Liver (tissue), 9 donors: ENCODE measurements around the gene ZFYVE9. TPM values are rescaled to one million over a fixed set of nuclear protein-coding genes. Genes with fewer than 3 reads are reported as not detected.
"Not testable (repeated sequence)": the region's sequence is repeated elsewhere in the genome, so short reads cannot be mapped to it uniquely, and the experiment has no call there.

Experiments used
- DNase-seq: peaks from one replicate; pipeline ENCODE4 v3.0.0-alpha.2; 2017; ENCODE audit warnings: low spot score
- H3K27ac ChIP-seq, 2 donors: one replicate each; pipeline ENCODE4 v1.7.0; 2013; ENCODE audit warnings: inconsistent platforms in 2 of 2, low read length in 2 of 2, control low read depth in 1 of 2, low read depth in 1 of 2, mild to moderate bottlenecking in 1 of 2
- H3K27me3 ChIP-seq, 4 donors: one replicate each; pipeline versions ENCODE4 v1.6.1 to v1.7.0; 2013; ENCODE audit warnings: low read length in 3 of 4, inconsistent platforms in 1 of 4, mild to moderate bottlenecking in 1 of 4, moderate library complexity in 1 of 4; ENCODE audit not compliant: control insufficient read depth in 4 of 4, insufficient read depth in 4 of 4
- H3K36me3 ChIP-seq, 4 donors: one replicate each; pipeline versions ENCODE4 v1.6.1 to v1.7.0; 2013; ENCODE audit warnings: low read length in 3 of 4, mild to moderate bottlenecking in 3 of 4, low read depth in 1 of 4, moderate library complexity in 1 of 4; ENCODE audit not compliant: control insufficient read depth in 4 of 4, insufficient read depth in 3 of 4
- H3K4me1 ChIP-seq, 4 donors: one replicate each; pipeline versions ENCODE4 v1.6.1 to v1.7.0; 2013; ENCODE audit warnings: low read length in 3 of 4, mild to moderate bottlenecking in 3 of 4, moderate library complexity in 1 of 4; ENCODE audit not compliant: control insufficient read depth in 4 of 4, insufficient read depth in 4 of 4
- H3K4me3 ChIP-seq, 3 donors: one replicate each; pipeline versions ENCODE4 v1.6.1 to v1.7.0; 2013; ENCODE audit warnings: low read length in 3 of 3, control low read depth in 1 of 3, low read depth in 1 of 3, mild to moderate bottlenecking in 1 of 3
- H3K9ac ChIP-seq, 2 donors: one replicate each; pipeline ENCODE4 v1.7.0; 2013; ENCODE audit warnings: low read length in 2 of 2, mild to moderate bottlenecking in 2 of 2, moderate library complexity in 2 of 2, control low read depth in 1 of 2, low read depth in 1 of 2
- H3K9me3 ChIP-seq, 4 donors: one replicate each; pipeline versions ENCODE4 v1.6.1 to v1.7.0; 2013; ENCODE audit warnings: low read length in 3 of 4; ENCODE audit not compliant: control insufficient read depth in 4 of 4
- FOXA2 ChIP-seq: IDR thresholded peaks from 2 replicates; pipeline ENCODE4 v1.6.1; 2016; ENCODE audit warnings: antibody characterized with exemption
- HNF4A ChIP-seq, 2 donors: conservative IDR thresholded peaks; 2 replicates each; pipeline ENCODE4 v1.6.1; 2016; ENCODE audit warnings: antibody characterized with exemption in 2 of 2, mild to moderate bottlenecking in 2 of 2
- HNF4G ChIP-seq: IDR thresholded peaks from 2 replicates; pipeline ENCODE4 v1.6.1; 2016; ENCODE audit warnings: antibody characterized with exemption
- JUND ChIP-seq, 2 donors: IDR thresholded peaks; 2 replicates each; pipeline ENCODE4 v1.6.1; 2016; ENCODE audit warnings: antibody characterized with exemption in 2 of 2
- RAD21 ChIP-seq, 2 donors: IDR thresholded peaks; 2 replicates each; pipeline ENCODE4 v1.6.1; 2016; ENCODE audit warnings: antibody characterized with exemption in 2 of 2, mild to moderate bottlenecking in 2 of 2
- SP1 ChIP-seq: IDR thresholded peaks from 2 replicates; pipeline ENCODE4 v1.6.1; 2018; ENCODE audit warnings: antibody characterized with exemption, mild to moderate bottlenecking
- ZBTB33 ChIP-seq: IDR thresholded peaks from 2 replicates; pipeline ENCODE4 v1.6.1; 2016; ENCODE audit warnings: antibody characterized with exemption
- WGBS: extraction: QIAGEN DNeasy Blood & Tissue Kit; methylation state at CpG from one replicate; pipeline ENCODE4 v1.1.7; 2013; 5-methylcytosine and 5-hydroxymethylcytosine counted together
- polyA plus RNA-seq, 2 donors: library from polyadenylated mRNA; stranded (reverse) in 1 of 2; unstranded in 1 of 2; fragments of 200-250 nt in 1 of 2; fragments of >200 nt in 1 of 2; fragmentation: Nextera tagmentation in 1 of 2; extraction: Ambion mirVana in 1 of 2; gene quantifications; one replicate each; pipeline versions ENCODE4 v1.2.1 to v1.2.3, GENCODE V29; 2013 to 2015
- total RNA-seq, 2 donors: library from RNA; depleted of rRNA; stranded (reverse); fragments of >200 nt; gene quantifications; one replicate each; pipeline ENCODE4 v1.2.3, GENCODE V29; 2014
- TF ChIP-seq, protein P1 (sequence below): IDR thresholded peaks from 2 replicates; pipeline ENCODE4 v1.6.1; 2016; ENCODE audit warnings: antibody characterized with exemption, mild to moderate bottlenecking
- TF ChIP-seq, protein P2 (sequence below): IDR thresholded peaks from 2 replicates; pipeline ENCODE4 v1.6.1; 2016; ENCODE audit warnings: antibody characterized with exemption
- donor health status: healthy.
- donor health status: healthy.
- donor health status: healthy.
- donor health status: healthy.
- donor health status: healthy.

The ZFYVE9 gene
- total and polyA plus RNA-seq, 4 donors, result 3.8 to 20.9 (median 7.7) TPM

DNA sequence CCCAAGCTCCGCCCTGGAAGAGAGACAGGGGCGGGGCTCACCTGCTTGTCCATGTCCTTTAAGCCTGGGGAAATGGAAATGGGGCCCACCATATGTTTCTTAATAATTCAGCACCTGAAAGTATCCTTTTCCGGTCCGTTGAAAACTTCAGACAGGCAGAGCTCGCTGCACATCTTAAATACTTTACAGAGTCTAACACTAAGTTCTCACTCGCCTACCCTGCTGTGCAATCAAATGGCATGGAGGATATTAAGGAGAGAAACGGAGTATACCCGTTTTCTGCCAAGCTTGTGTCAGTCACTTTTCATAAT lies 224.6 kb downstream of the ZFYVE9 start:
- TF ChIP-seq JUND (IDR thresholded peaks at IDR 0.05) (no peak), ZBTB33 (no peak), HNF4A (conservative IDR thresholded peaks at IDR 0.05) (peak in 1 of 2 donors; percentile 13), SP1 (no peak)
- 33% methylated on average over 8 of the region's 8 CpGs for WGBS
- peaks cover 0 to 13% (median 9%) of the 10 kb centered on the region in 4 donors for H3K36me3 ChIP-seq
- no peaks in the 10 kb centered on the region for H3K9me3 ChIP-seq
- H3K9ac ChIP-seq, result no peak overlapping the region
- no peak for DNase-seq
- peak overlapping the region; percentile 72 to 90 for H3K27ac ChIP-seq
- H3K27me3 ChIP-seq, result no peaks in the 10 kb centered on the region
- peak overlapping the region; percentile 46 to 90 (median 59) for H3K4me3 ChIP-seq
- peaks cover 4 to 24% (median 17%) of the 10 kb centered on the region in 4 donors for H3K4me1 ChIP-seq

DNA sequence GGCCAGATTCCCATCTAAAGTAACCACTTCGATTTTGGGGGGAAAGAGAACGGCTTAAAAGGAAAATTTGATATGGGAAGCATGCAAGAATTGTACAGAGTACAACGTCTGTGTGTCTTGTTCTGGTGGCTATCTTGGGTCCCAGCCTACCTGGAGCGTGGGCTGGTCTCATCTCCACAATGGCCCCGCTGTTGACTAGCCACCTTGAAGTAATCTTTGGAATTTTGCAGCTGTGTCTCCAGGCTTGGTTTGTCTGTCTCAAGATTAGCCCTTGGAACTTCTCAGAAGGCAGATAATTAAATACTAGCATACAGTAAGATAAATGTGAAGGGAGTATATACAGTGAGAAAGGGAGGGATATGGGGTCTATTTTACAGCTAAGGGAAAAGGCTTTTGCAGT lies 225.4 kb downstream of the ZFYVE9 start:
- WGBS, result 95% methylated on average over 5 of the region's 5 CpGs
- Histone ChIP-seq H3K4me3 (no peak overlapping the region), H3K9me3 (no peaks in the 10 kb centered on the region), H3K27me3 (no peaks in the 10 kb centered on the region), H3K4me1 (peaks cover 4 to 24% (median 17%) of the 10 kb centered on the region in 4 donors), H3K36me3 (peaks cover 0 to 5% (median 2%) of the 10 kb centered on the region in 4 donors), H3K27ac (no peak overlapping the region), H3K9ac (no peak overlapping the region)
- TF ChIP-seq, protein P1, sequence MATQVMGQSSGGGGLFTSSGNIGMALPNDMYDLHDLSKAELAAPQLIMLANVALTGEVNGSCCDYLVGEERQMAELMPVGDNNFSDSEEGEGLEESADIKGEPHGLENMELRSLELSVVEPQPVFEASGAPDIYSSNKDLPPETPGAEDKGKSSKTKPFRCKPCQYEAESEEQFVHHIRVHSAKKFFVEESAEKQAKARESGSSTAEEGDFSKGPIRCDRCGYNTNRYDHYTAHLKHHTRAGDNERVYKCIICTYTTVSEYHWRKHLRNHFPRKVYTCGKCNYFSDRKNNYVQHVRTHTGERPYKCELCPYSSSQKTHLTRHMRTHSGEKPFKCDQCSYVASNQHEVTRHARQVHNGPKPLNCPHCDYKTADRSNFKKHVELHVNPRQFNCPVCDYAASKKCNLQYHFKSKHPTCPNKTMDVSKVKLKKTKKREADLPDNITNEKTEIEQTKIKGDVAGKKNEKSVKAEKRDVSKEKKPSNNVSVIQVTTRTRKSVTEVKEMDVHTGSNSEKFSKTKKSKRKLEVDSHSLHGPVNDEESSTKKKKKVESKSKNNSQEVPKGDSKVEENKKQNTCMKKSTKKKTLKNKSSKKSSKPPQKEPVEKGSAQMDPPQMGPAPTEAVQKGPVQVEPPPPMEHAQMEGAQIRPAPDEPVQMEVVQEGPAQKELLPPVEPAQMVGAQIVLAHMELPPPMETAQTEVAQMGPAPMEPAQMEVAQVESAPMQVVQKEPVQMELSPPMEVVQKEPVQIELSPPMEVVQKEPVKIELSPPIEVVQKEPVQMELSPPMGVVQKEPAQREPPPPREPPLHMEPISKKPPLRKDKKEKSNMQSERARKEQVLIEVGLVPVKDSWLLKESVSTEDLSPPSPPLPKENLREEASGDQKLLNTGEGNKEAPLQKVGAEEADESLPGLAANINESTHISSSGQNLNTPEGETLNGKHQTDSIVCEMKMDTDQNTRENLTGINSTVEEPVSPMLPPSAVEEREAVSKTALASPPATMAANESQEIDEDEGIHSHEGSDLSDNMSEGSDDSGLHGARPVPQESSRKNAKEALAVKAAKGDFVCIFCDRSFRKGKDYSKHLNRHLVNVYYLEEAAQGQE, result no peak
- TF ChIP-seq JUND (IDR thresholded peaks at IDR 0.05) (no peak), HNF4A (conservative IDR thresholded peaks at IDR 0.05) (no peak), FOXA2 (no peak)
- DNase-seq, result no peak

DNA sequence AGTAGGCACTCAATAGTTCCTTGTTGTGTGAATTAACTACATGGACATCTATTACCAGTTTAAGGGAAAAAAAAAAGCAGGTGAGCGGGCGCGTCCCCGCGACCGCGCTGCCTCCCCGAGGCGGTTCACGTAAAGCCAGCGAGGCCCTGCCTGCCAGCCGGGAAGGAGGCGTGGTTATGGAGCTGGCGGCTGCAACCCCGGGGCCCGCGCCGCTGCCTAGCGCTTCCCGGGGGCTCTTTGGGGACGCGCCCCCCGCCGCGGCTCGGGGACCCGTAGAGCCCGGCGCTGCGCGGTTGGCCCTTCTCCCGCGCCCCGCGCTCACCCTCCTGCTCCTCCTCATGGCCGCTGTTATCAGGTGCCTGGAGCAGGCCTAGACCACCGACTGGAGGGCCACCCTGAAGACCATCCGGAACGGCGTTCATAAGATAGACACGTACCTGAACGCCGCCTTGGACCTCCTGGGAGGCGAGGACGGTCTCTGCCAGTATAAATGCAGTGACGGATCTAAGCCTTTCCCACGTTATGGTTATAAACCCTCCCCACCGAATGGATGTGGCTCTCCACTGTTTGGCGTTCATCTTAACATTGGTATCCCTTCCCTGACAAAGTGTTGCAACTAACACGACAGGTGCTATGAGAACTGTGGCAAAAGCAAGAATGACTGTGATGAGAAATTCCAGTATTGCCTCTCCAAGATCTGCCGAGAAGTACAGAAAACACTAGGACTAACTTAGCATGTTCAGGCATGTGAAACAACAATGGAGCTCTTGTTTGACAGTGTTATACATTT lies 226.7 kb downstream of the ZFYVE9 start:
- Histone ChIP-seq H3K27me3 (no peaks in the 10 kb centered on the region), H3K27ac (no peak overlapping the region)

GRCh38 chr1:52369851-52370250 lies 228.0 kb downstream of the ZFYVE9 start:
- WGBS, result 91% methylated on average over 1 of the region's 1 CpG
- not testable (repeated sequence) for H3K4me3 ChIP-seq, H3K27ac ChIP-seq, H3K36me3 ChIP-seq, H3K9me3 ChIP-seq, H3K9ac ChIP-seq, H3K27me3 ChIP-seq, DNase-seq
- H3K4me1 ChIP-seq, result peaks cover 0 to 13% (median 10%) of the 10 kb centered on the region in 4 donors

More for the DNA sequence above, 226.7 kb downstream of the ZFYVE9 start:
- peak overlapping the region in 2 of 3 donors; percentile 55 for H3K4me3 ChIP-seq
- WGBS, result 6% methylated on average over 51 of the region's 51 CpGs
- TF ChIP-seq RAD21 (IDR thresholded peaks at IDR 0.05) (peak in 1 of 2 donors; percentile 50), HNF4G (no peak)
- TF ChIP-seq, protein P2, sequence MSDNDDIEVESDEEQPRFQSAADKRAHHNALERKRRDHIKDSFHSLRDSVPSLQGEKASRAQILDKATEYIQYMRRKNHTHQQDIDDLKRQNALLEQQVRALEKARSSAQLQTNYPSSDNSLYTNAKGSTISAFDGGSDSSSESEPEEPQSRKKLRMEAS, result no peak
- H3K9ac ChIP-seq, result peak overlapping the region in 1 of 2 donors; percentile 31
- peaks cover 4 to 24% (median 17%) of the 10 kb centered on the region in 4 donors for H3K4me1 ChIP-seq
- DNase-seq, result peak; percentile 60
- H3K36me3 ChIP-seq, result no peaks in the 10 kb centered on the region
- H3K9me3 ChIP-seq, result no peaks in the 10 kb centered on the region
